Adrenal gland (tissue), 5 donors: ENCODE measurements around the gene LMF1.

Experiments used
- POLR2A ChIP-seq, 2 donors: fragments of 450-650 bp; IDR thresholded peaks; one replicate each; pipeline ENCODE4 v1.6.1; 2017; ENCODE audit warnings: antibody characterized with exemption in 2 of 2, mild to moderate bottlenecking in 2 of 2, moderate library complexity in 1 of 2
- TF ChIP-seq, protein P1 (sequence below), 6 experiments: fragments of 450-650 bp in 4 of 6; fragments of 200-600 bp in 2 of 6; sonication (generic) in 1 of 6; IDR thresholded peaks; 1 replicate in 5 of 6; 2 replicates in 1 of 6; pipeline versions ENCODE4 v1.5.1 to v1.8.0; 2016 to 2021; ENCODE audit warnings: antibody characterized with exemption in 6 of 6, mild to moderate bottlenecking in 2 of 6, moderate library complexity in 1 of 6
- donor health status: DM: no; HTN: no; CAD: no.

DNA sequence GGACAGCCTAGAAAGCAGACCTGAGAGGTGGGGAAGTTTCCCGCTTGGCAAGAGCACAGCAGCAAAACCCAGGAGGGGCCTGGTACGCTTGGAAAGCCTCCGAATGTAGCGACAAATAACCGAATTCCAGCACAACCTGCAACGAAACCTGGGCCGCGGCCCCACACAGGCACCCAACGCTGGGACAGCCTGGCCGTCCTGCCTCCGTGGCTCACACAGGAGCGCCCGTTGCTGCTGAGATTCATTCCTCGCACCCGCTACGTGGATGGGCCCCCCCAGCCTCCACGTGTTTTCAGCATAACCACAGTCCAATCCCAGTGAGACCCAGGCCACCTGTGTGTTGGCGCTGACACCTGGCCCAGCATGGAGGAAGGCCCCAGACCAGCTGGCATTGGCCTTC lies 42.9 kb downstream of the LMF1 start:
- TF ChIP-seq POLR2A (IDR thresholded peaks at IDR 0.05) = no peak
- TF ChIP-seq, protein P1, sequence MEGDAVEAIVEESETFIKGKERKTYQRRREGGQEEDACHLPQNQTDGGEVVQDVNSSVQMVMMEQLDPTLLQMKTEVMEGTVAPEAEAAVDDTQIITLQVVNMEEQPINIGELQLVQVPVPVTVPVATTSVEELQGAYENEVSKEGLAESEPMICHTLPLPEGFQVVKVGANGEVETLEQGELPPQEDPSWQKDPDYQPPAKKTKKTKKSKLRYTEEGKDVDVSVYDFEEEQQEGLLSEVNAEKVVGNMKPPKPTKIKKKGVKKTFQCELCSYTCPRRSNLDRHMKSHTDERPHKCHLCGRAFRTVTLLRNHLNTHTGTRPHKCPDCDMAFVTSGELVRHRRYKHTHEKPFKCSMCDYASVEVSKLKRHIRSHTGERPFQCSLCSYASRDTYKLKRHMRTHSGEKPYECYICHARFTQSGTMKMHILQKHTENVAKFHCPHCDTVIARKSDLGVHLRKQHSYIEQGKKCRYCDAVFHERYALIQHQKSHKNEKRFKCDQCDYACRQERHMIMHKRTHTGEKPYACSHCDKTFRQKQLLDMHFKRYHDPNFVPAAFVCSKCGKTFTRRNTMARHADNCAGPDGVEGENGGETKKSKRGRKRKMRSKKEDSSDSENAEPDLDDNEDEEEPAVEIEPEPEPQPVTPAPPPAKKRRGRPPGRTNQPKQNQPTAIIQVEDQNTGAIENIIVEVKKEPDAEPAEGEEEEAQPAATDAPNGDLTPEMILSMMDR (IDR thresholded peaks at IDR 0.05) = no peak
